Measurements from ENCODE around the gene RCAN3.
"Not testable (repeated sequence)": the region's sequence is repeated elsewhere in the genome, so short reads cannot be mapped to it uniquely, and the experiment has no call there.

The RCAN3 gene

DNA sequence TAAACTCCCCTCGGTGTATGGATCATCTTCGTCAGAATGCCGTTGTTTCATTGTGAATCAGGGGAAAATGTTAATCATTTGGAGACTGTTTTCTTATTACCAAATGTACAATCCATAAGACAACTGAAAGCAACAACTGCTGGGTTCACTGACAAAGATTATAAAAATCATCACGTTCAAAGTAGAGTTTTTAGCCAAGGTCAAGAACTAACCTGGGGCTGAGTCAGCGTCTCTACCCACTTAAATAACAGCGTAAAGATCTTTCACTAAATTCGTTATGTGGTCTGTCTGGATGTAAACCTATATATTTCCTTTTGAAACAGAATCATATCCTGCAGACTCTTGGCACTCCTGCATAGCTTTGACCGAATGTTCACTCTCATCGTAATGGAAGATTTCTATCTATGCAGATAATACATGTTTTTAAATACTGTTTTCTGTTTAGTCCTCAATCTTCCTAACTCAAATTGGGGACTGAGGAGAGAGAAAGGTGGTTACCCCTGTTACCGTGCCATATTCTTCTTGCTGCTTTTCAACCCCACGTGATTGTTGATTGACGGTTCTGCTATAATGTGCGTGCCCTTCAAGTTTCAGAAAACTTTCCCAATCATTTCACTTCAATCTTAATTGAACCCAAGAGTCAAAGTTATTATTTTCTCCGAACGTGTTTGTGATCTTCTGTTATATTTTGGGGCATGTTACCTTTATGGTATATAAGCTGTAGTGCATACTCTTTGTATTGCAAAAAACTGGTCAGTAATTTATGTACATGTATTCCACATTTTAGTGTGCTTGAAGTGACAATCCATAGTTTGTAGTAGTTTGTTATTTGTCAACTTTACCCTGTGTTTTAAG is 37.6 kb downstream of the RCAN3 start:
- peak in 1 of 42 donors; percentile 1 for DNase-seq
- intact Hi-C loops (cut with DNase I) = no loop called here

DNA sequence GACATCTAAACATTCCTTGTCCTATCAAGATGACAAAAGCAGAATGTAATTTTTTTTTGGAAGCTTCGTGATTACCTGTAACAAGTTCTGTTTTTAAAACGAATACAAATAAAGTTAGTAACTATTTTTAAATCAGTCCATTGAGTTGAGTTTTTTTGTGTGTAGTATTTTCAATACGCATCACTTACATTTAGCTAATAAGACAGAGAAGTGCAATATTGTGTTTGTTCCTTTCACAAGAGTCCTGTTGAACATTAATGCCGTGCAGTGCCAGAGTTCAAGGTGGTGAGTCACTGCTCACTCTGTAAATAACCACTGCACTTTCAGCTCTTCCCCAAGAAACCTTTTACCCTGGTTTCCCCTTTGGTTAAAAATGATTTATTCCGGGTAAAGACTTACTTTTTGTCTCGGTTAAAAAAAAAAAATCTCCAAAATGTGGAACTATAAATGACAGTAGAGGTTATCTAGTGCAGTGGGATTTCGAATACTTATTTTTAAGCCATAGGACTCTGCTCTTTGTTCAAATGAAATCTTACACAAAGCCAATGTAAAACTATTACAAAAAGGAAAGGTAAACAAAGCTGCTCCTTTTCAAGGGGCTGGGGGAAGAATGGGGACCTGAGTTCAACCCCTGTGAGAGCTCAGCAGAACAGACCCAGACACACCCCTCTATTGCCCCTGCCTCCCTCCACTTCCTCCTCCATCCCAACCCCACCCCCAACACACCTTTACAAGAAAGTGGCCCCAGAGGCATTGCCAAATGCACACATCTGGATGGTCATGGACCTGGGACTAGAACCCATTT is 38.5 kb downstream of the RCAN3 start:
- intact Hi-C loops (cut with DNase I) = no loop called here
- peak in 1 of 42 donors; percentile 12 for DNase-seq

- peak in 27 of 42 donors; percentile 17 to 82 (median 46) for DNase-seq
Measured at GRCh38 chr1:24541711-24542346, 39.2 kb downstream of the RCAN3 start.

GRCh38 chr1:24544239-24544638 is 41.6 kb downstream of the RCAN3 start:
- no peak for DNase-seq
- intact Hi-C loops (cut with DNase I) = no loop called here

More at GRCh38 chr1:24541711-24542346, 39.2 kb downstream of the RCAN3 start:
- intact Hi-C loops (cut with DNase I) = no loop called here

GRCh38 chr1:24545662-24546061 is 43.0 kb downstream of the RCAN3 start:
- intact Hi-C loops (cut with DNase I) = no loop called here
- no peak for DNase-seq

DNA sequence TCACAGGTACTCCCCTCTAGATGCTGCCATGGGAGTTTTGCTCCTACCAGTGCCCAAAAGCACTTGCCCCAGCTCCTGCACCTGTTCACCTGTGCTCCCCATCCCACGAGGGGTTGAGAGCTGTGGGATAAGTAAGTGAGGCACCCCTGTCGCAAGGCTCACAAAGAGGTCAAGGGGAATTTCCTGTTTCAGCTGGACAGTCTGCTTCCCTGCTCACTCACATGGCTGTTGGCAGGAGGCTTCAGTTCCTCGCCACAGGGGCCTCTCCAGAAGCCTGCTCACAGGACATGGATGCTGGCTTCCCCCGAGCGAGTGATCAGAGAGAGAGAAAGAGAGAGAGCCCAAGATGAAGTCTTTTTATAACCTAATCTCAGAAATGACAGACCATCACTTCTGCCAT is 44.6 kb downstream of the RCAN3 start:
- intact Hi-C loops (cut with DNase I) = no loop called here
- peak in 2 of 42 donors; percentile 4 to 17 for DNase-seq

GRCh38 chr1:24548070-24548469 is 45.4 kb downstream of the RCAN3 start:
- DNase-seq = no peak

GRCh38 chr1:24549210-24549609 is 46.6 kb downstream of the RCAN3 start:
- intact Hi-C loops (cut with DNase I); DNase-seq: not testable (repeated sequence)

More at GRCh38 chr1:24548070-24548469, 45.4 kb downstream of the RCAN3 start:
- intact Hi-C loops (cut with DNase I) = no loop called here

DNA sequence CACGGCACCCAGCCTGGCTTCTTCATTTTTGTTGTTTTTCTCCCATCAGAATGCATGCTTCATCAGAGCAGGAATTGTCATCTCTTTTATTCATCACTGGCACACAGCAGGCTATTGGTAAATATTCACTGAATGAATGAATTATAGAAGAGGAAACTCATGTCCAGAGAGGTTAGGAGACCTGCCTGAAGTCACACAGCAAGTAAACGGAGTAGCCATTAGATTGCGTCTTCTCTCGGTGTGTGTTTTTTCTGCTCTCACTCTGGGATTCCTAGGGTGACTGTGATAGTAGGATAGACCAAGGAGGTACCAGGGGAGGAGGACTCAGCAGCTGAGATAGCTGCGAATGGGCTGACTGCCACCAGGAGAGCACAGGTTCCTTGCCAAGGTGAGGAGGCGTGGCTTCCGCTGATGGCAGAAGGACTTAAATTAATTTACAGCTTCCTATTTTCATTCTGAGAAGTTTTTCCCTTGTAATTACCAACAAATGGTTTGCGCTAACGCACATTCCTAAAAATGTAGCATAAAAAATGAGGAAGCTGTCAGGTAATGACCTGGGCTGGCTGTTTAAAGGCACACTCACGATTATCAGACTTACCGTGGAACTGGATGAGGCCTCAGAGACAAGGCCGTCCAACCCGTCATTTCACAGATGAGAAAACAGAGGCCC is 48.8 kb downstream of the RCAN3 start:
- intact Hi-C loops (cut with DNase I) = no loop called here
- DNase-seq = no peak

GRCh38 chr1:24551960-24552571 is 49.4 kb downstream of the RCAN3 start:
- intact Hi-C loops (cut with DNase I) = no loop called here
- no peak for DNase-seq

DNA sequence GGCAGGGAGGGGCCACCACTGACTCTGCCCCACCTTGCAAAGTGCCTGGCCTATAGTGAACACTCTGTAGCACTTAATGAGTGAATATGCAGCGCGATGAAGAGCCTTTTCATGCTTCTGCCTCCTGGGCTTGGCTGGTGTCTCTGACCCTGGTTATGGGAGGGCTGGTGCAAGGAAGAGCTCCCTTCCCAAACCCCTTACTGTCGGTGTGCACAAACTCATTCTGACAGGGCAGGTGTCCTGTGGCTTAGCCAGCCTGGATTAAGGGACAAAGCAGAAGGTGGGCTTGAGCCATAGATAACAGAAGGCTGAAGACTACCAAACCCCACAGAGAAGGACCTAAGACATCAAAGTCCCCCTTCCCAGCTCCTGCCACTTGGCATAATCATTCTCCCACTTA is 51.3 kb downstream of the RCAN3 start:
- intact Hi-C loops (cut with DNase I) = no loop called here
- peak in 1 of 42 donors; percentile 5 for DNase-seq

DNA sequence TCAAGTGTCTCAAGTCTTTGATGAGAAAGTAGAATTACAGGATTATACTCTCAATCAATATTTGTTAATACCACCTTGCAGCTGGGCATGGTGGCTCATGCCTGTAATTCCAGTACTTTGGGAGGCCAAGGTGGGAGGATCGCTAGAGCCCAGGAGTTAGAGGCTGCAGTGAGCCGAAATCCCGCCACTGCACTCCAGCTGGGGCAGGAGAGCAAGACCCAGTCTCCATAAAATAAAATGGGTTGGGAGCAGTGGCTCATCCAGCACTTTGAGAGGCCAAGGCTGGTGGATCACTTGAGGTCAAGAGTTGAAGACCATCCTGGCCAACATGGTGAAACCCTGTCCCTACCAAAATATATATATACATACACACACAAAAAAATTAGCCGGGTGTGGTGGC is 52.1 kb downstream of the RCAN3 start:
- intact Hi-C loops (cut with DNase I) = no loop called here
- DNase-seq = peak in 1 of 42 donors; percentile 10

- DNase-seq = peak in 4 of 42 donors; percentile 26 to 54 (median 32)
- intact Hi-C loops (cut with DNase I) = no loop called here
Measured at GRCh38 chr1:24555591-24556413, 53.2 kb downstream of the RCAN3 start, which contains the start of gene NCMAP. NCMAP (plus strand) TSS chr1:24556087; CDS start chr1:24595431, 39,344 bp downstream.

DNA sequence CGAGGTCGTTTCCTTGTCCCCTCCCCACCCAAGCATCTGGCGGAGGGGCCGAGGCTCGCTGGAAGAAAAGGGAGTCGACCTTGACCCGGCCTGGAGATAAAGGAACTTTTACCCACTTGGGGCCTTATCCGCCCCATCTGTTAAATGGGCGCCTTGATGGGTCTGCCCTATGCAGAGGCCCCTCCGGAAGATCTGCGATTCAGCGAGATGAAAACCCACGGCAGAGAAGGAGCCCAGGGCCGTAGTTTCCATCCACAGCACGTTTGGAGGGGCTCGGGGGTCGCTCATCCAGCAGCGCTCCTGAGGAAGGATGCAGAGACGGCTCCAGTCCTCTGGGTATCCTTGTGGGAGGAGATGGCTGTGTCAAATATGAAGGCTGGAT is 53.8 kb downstream of the RCAN3 start:
- peak in 2 of 42 donors; percentile 5 to 24 for DNase-seq
- intact Hi-C loops (cut with DNase I) = no loop called here

GRCh38 chr1:24557220-24557619 is 54.6 kb downstream of the RCAN3 start:
- intact Hi-C loops (cut with DNase I) = no loop called here
- peak in 1 of 42 donors; percentile 2 for DNase-seq

GRCh38 chr1:24557711-24558131 is 55.1 kb downstream of the RCAN3 start:
- peak in 1 of 42 donors; percentile 35 for DNase-seq
- intact Hi-C loops (cut with DNase I) = no loop called here

GRCh38 chr1:24558455-24558854 is 55.8 kb downstream of the RCAN3 start:
- DNase-seq = peak in 1 of 42 donors; percentile 30
- intact Hi-C loops (cut with DNase I) = no loop called here
